Inferior parietal cortex (tissue), 1 donor: ENCODE results near the gene SLC7A1.

Experiments used
- DNase-seq: peaks from one replicate; pipeline ENCODE4 v3.0.0-alpha.2; 2016; ENCODE audit errors: extremely low spot score

Gene SLC7A1

GRCh38 chr13:29530901-29531300, 64.6 kb downstream of the SLC7A1 start:
- DNase-seq: no peak

GRCh38 chr13:29529754-29530153, 65.7 kb downstream of the SLC7A1 start:
- no peak for DNase-seq

- no peak for DNase-seq
Measured at GRCh38 chr13:29527916-29528315, 67.6 kb downstream of the SLC7A1 start.

- no peak for DNase-seq
Measured at GRCh38 chr13:29527511-29527910, 68.0 kb downstream of the SLC7A1 start.

GRCh38 chr13:29526741-29527140, 68.7 kb downstream of the SLC7A1 start:
- DNase-seq: no peak

GRCh38 chr13:29525757-29526156, 69.7 kb downstream of the SLC7A1 start:
- no peak for DNase-seq

- DNase-seq: no peak
Measured at GRCh38 chr13:29524641-29525040, 70.8 kb downstream of the SLC7A1 start.

- DNase-seq: no peak
Measured at GRCh38 chr13:29524176-29524575, 71.3 kb downstream of the SLC7A1 start.

- no peak for DNase-seq
Measured at GRCh38 chr13:29523199-29523961, 72.1 kb downstream of the SLC7A1 start.

- DNase-seq: no peak
Measured at GRCh38 chr13:29522044-29522685, 73.3 kb downstream of the SLC7A1 start.

- DNase-seq: no peak
Measured at GRCh38 chr13:29521336-29521735, 74.2 kb downstream of the SLC7A1 start.

- DNase-seq: no peak
Measured at GRCh38 chr13:29520671-29521070, 74.8 kb downstream of the SLC7A1 start.

- DNase-seq: no peak
Measured at GRCh38 chr13:29519921-29520320, 75.6 kb downstream of the SLC7A1 start.

GRCh38 chr13:29516880-29517279, 78.6 kb downstream of the SLC7A1 start:
- no peak for DNase-seq

GRCh38 chr13:29516012-29516411, 79.5 kb downstream of the SLC7A1 start:
- DNase-seq: no peak

GRCh38 chr13:29515372-29515771, 80.1 kb downstream of the SLC7A1 start:
- DNase-seq: no peak

GRCh38 chr13:29514720-29515310, 80.7 kb downstream of the SLC7A1 start:
- DNase-seq: no peak

- DNase-seq: no peak
Measured at GRCh38 chr13:29513981-29514719, 81.3 kb downstream of the SLC7A1 start.

- DNase-seq: no peak
Measured at GRCh38 chr13:29513002-29513980, 82.2 kb downstream of the SLC7A1 start.

- no peak for DNase-seq
Measured at GRCh38 chr13:29511980-29512379, 83.5 kb downstream of the SLC7A1 start.
